HepG2 (cell line): ENCODE measurements around the gene VWA1. TPM values are rescaled to one million over a fixed set of nuclear protein-coding genes. Genes with fewer than 3 reads are reported as not detected.
"Not testable (repeated sequence)": the region's sequence is repeated elsewhere in the genome, so short reads cannot be mapped to it uniquely, and the experiment has no call there.

ENCODE experiments used
- ATAC-seq: fragments of 200-7000 bp; cut with Tn5 transposase; 3 replicates; pipeline ENCODE4 v1.9.1; 2020; ENCODE audit warnings: mild to moderate bottlenecking, moderate library complexity
- BruUV-seq: library from RNA; stranded (reverse); fragments of 400-500 nt; replicated peaks from 2 replicates; lab custom pipeline; 2021; lab: Mats Ljungman, UMichigan
- CTCF ChIA-PET: fragments of 300-600 bp; formaldehyde crosslinking; extraction: SDS; loops from one replicate; lab custom pipeline; 2021; ENCODE audit warnings: low total read pairs, inconsistent platforms, low intra/inter-chr PET ratio; lab: Yijun Ruan, JAX
- POLR2A ChIA-PET: fragments of 350-600 bp; sonication (Branson Sonifier 250); formaldehyde crosslinking; loops from one replicate; lab custom pipeline; 2020; ENCODE audit warnings: antibody characterized with exemption, inconsistent platforms; lab: Yijun Ruan, JAX
- DNase-seq: peaks from one replicate; pipeline ENCODE4 v3.0.0-alpha.2; 2015; ENCODE audit warnings: low spot score
- FAIRE-seq: peaks from 3 replicates; lab custom pipeline; 2011; peaks lifted over from hg19 to GRCh38; lab: Jason Lieb, UNC
- H2AFZ ChIP-seq: one replicate; pipeline ENCODE4 v1.6.1; 2011; ENCODE audit warnings: low read length, inconsistent platforms
- H3K27ac ChIP-seq: fragments of 300-600 bp; 3 replicates; pipeline ENCODE4 v1.8.0; 2011; ENCODE audit warnings: mixed run types, mild to moderate bottlenecking, mixed read lengths, low read length, inconsistent platforms; ENCODE audit not compliant: insufficient read depth; ENCODE audit errors: extremely low read length
- H3K27me3 ChIP-seq, 2 experiments: fragments of 200-600 bp in 1 of 2; 2 replicates in 1 of 2; 3 replicates in 1 of 2; pipeline versions ENCODE4 v1.6.0 to v1.8.0; 2011; ENCODE audit warnings: low read length in 2 of 2, mild to moderate bottlenecking in 2 of 2, moderate library complexity in 2 of 2, inconsistent platforms in 1 of 2; ENCODE audit not compliant: insufficient read depth in 2 of 2, control insufficient read depth in 1 of 2
- H3K36me3 ChIP-seq, 2 experiments: fragments of 200-600 bp in 1 of 2; replicated peaks in 1 of 2; 2 replicates in 1 of 2; 3 replicates in 1 of 2; pipeline versions ENCODE4 v1.5.1 to v1.8.0; 2011; ENCODE audit warnings: low read length in 2 of 2, inconsistent platforms in 1 of 2; ENCODE audit not compliant: insufficient read depth in 2 of 2, control insufficient read depth in 1 of 2
- H3K4me1 ChIP-seq: 2 replicates; pipeline ENCODE4 v1.5.1; 2012; ENCODE audit warnings: low read length, inconsistent platforms; ENCODE audit not compliant: insufficient read depth
- H3K4me2 ChIP-seq: 2 replicates; pipeline ENCODE4 v1.6.0; 2011; ENCODE audit warnings: low read depth, low read length, inconsistent platforms
- H3K4me3 ChIP-seq, 3 experiments: fragments of 200-600 bp in 1 of 3; sonication (generic), shearing (Covaris generic) in 1 of 3; replicated peaks in 1 of 3; 2 replicates each; pipeline ENCODE4 v1.5.1; 2011 to 2016; ENCODE audit warnings: low read length in 3 of 3, inconsistent platforms in 2 of 3, low read depth in 2 of 3, mild to moderate bottlenecking in 2 of 3, control low read depth in 1 of 3, mixed read lengths in 1 of 3; ENCODE audit not compliant: insufficient read depth in 1 of 3
- H3K79me2 ChIP-seq: one replicate; pipeline ENCODE4 v1.6.1; 2011; ENCODE audit warnings: low read length, inconsistent platforms; ENCODE audit not compliant: insufficient read depth
- H3K9ac ChIP-seq: 2 replicates; pipeline ENCODE4 v1.6.0; 2011; ENCODE audit warnings: mild to moderate bottlenecking, low read depth, low read length, inconsistent platforms; ENCODE audit not compliant: insufficient read depth
- H3K9me3 ChIP-seq: 2 replicates; pipeline ENCODE4 v1.5.1; 2012; ENCODE audit warnings: mild to moderate bottlenecking, low read length
- H4K20me1 ChIP-seq: 2 replicates; pipeline ENCODE4 v1.6.0; 2011; ENCODE audit warnings: inconsistent platforms, mild to moderate bottlenecking, low read length, moderate library complexity; ENCODE audit not compliant: insufficient read depth
- MXI1 ChIP-seq: IDR thresholded peaks from 3 replicates; pipeline ENCODE4 v1.6.1; 2012; ENCODE audit warnings: low read depth, low read length, inconsistent platforms, borderline replicate concordance
- WGBS: methylation state at CpG from one replicate; pipeline ENCODE4 v1.1.6; 2017; ENCODE audit warnings: low lambda C conversion rate; 5-methylcytosine and 5-hydroxymethylcytosine counted together
- in situ Hi-C: cut with HindIII; loops from 2 replicates; pipeline ENCODE4 v1.10.0; 2017; ENCODE audit warnings: low pct_unique_long_range_greater_than_20kb; ENCODE audit not compliant: extremely low pct_ligation_motif_present
- intact Hi-C: fragments of 100-400 bp; cut with micrococcal nuclease; formaldehyde crosslinking; loops from one replicate; pipeline ENCODE4 v1.10.0; 2022; ENCODE audit not compliant: unreplicated experiment
- polyA plus RNA-seq, 8 experiments: library from polyadenylated mRNA; depleted of rRNA in 3 of 8; stranded (reverse) in 7 of 8; unstranded in 1 of 8; fragments of >200 nt; fragmentation: Illumina TruSeq in 4 of 8; extraction: Trizol in 4 of 8; gene quantifications; 2 replicates each; pipeline versions ENCODE4 v1.2.1 to v1.2.3, GENCODE V29; 2011 to 2016; ENCODE audit warnings: low read depth in 4 of 8, missing spikeins in 1 of 8, mixed read lengths in 1 of 8; ENCODE audit not compliant: insufficient read depth in 1 of 8
- total RNA-seq, 5 experiments: library from RNA; depleted of rRNA; stranded (reverse); fragments of >200 nt; fragmentation: Illumina TruSeq; extraction: Trizol; gene quantifications; 2 replicates each; pipeline ENCODE4 v1.2.3, GENCODE V29; 2016; ENCODE audit warnings: low read depth in 1 of 5

The VWA1 gene
- total and polyA plus RNA-seq, 2 of the 13 experiments (the other 11 are each of a cell fraction or from before 2014, with no cell fraction given) = 40.9 to 57.5 TPM

DNA sequence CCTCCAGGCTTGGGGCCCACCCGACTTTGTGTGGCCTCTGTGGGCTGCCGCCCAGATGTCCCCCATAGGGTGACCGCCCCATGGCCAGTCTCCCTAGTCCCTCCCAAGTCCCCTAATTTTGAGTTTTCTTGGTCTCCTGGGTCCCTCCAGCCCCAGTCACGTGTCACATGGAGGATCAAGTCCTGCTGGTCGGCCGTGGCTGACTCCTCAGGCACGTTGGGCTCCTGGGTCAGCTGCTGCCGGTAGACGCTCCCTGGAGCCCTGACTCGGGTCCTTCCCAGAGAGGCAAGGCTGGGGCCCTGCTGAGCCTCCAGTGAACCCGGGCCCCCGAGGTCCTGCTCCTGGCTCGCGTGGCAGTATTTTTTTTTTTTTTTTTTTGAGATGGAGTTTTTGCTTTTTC, 24.2 kb downstream of the VWA1 start:
- H3K9ac ChIP-seq, H2AFZ ChIP-seq, H4K20me1 ChIP-seq, H3K4me3 ChIP-seq, CTCF ChIA-PET, ATAC-seq, POLR2A ChIA-PET, H3K4me2 ChIP-seq, intact Hi-C loops, H3K27ac ChIP-seq, BruUV-seq, DNase-seq, H3K79me2 ChIP-seq, H3K36me3 ChIP-seq, in situ Hi-C loops, FAIRE-seq, H3K9me3 ChIP-seq: not testable (repeated sequence)
- Histone ChIP-seq H3K4me1 (peaks cover 42% of the 10 kb centered on the region), H3K27me3 (peaks cover 6 to 20% of the 10 kb centered on the region in 2 experiments; a peak in 4 of 5 replicates)
- 40% methylated on average over 6 of the region's 14 CpGs for WGBS

DNA sequence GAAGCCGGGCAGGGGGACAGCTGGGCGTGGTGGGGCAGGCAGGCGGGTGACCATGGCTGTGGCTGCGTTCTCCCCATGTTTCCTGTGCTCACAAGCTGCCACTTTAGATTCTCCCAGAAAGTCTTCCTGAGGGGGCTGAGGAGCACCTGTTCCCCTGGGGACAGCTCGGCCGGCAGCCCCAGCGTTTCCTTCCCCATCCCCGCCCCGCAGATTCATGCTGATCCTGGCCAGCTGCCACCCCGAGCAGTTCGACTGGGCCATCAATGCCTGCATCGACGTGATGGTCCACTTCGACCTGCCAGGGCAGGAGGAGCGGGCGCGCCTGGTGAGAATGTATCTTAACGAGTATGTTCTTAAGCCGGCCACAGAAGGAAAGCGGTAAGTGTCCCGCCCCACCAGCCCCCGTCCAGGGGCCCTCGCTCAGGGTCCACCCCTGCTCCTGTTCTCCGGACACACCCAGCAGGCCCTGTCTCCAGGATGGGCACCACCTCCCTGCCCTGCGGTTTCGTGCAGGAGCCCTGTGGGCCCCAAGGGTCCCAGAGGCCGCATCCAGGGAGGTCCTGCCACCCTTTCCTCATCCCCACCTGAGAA, 25.1 kb downstream of the VWA1 start:
- no peak overlapping the region for H3K4me2 ChIP-seq
- no peak overlapping the region for H3K27ac ChIP-seq
- no peak overlapping the region for H2AFZ ChIP-seq
- FAIRE-seq = no peak
- H3K4me3 ChIP-seq = no peak overlapping the region
- peaks cover 6 to 20% of the 10 kb centered on the region in 2 experiments; a peak in 4 of 5 replicates for H3K27me3 ChIP-seq
- H4K20me1 ChIP-seq = no peaks in the 10 kb centered on the region
- TF ChIP-seq MXI1 = no peak
- intact Hi-C loops (no loop called here), in situ Hi-C loops (no loop called here)
- DNase-seq = no peak
- ChIA-PET POLR2A (no interaction called here), CTCF (no interaction called here)
- no peaks in the 10 kb centered on the region for H3K79me2 ChIP-seq
- H3K36me3 ChIP-seq = no peaks in the 10 kb centered on the region
- no TSS peak for BruUV-seq
- no peak overlapping the region for H3K9ac ChIP-seq
- ATAC-seq = no peak
- H3K9me3 ChIP-seq = no peaks in the 10 kb centered on the region
- 51% methylated on average over 11 of the region's 27 CpGs for WGBS
- peaks cover 42% of the 10 kb centered on the region for H3K4me1 ChIP-seq
